Breast epithelium (tissue), 3 donors: ENCODE measurements around the gene UBAC2.

ENCODE experiments used
- POLR2A ChIP-seq: fragments of 450-650 bp; IDR thresholded peaks from one replicate; pipeline ENCODE4 v1.6.1; 2016; ENCODE audit warnings: antibody characterized with exemption, mild to moderate bottlenecking, moderate library complexity
- POLR2AphosphoS5 ChIP-seq, 3 donors: sonication (generic); formaldehyde crosslinking; IDR thresholded peaks; one replicate each; pipeline ENCODE4 v1.6.1; 2017; ENCODE audit warnings: antibody characterized with exemption in 3 of 3
- TF ChIP-seq, protein P1 (sequence below), 3 donors: fragments of 450-650 bp; IDR thresholded peaks; one replicate each; pipeline ENCODE4 v1.5.1; 2016 to 2017; ENCODE audit warnings: antibody characterized with exemption in 3 of 3, mild to moderate bottlenecking in 3 of 3, moderate library complexity in 3 of 3

DNA sequence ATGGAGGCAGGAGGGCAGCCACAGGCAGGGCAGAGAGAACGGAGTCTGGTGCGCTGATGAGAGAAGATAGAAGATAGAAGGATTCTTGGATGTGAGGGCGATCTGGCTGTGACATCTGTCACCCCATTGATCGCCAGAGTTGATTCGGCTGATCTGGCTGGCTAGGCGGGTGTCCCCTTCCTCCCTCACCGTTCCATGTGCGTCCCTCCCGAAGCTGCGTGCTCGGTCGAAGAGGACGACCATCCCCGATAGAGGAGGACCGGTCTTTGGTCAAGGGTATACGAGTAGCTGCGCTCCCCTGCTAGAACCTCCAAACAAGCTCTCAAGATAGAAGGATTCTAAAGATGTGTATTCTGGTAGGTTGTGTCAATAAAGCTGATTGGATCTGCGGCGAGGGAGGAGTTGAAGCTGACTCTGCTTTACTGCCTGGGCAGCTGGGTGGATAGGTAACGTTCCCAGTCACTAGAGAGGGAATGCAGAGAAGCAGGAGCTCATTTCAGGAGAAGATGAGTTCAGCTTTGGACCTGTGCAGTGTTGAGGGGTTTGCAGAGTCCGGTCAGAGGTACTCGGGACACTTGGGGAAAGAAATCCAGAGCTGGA is 5.1 kb downstream of the UBAC2 start:
- TF ChIP-seq POLR2A (no peak), POLR2AphosphoS5 (IDR thresholded peaks at IDR 0.05) (no peak)
- TF ChIP-seq, protein P1, sequence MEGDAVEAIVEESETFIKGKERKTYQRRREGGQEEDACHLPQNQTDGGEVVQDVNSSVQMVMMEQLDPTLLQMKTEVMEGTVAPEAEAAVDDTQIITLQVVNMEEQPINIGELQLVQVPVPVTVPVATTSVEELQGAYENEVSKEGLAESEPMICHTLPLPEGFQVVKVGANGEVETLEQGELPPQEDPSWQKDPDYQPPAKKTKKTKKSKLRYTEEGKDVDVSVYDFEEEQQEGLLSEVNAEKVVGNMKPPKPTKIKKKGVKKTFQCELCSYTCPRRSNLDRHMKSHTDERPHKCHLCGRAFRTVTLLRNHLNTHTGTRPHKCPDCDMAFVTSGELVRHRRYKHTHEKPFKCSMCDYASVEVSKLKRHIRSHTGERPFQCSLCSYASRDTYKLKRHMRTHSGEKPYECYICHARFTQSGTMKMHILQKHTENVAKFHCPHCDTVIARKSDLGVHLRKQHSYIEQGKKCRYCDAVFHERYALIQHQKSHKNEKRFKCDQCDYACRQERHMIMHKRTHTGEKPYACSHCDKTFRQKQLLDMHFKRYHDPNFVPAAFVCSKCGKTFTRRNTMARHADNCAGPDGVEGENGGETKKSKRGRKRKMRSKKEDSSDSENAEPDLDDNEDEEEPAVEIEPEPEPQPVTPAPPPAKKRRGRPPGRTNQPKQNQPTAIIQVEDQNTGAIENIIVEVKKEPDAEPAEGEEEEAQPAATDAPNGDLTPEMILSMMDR (IDR thresholded peaks at IDR 0.05) = no peak
